GM21515 (cell line): ENCODE results near the gene FEM1A.
"Not testable (repeated sequence)": the region's sequence is repeated elsewhere in the genome, so short reads cannot be mapped to it uniquely, and the experiment has no call there.

Experiments used
- ATAC-seq: cut with Tn5 transposase; IDR thresholded peaks from one replicate; pipeline ENCODE4 v1.9.1; 2021; ENCODE audit not compliant: unreplicated experiment

The FEM1A gene

GRCh38 chr19:4773047-4773640 lies 18.4 kb upstream of the FEM1A start:
- ATAC-seq, result no peak

GRCh38 chr19:4774136-4774535 lies 17.4 kb upstream of the FEM1A start:
- ATAC-seq, result no peak

GRCh38 chr19:4775627-4776152 lies 15.8 kb upstream of the FEM1A start:
- no peak for ATAC-seq

- no peak for ATAC-seq
Measured at GRCh38 chr19:4776436-4777211, 14.9 kb upstream of the FEM1A start.

- not testable (repeated sequence) for ATAC-seq
Measured at GRCh38 chr19:4778124-4778523, 13.4 kb upstream of the FEM1A start.

GRCh38 chr19:4780860-4781259 lies 10.7 kb upstream of the FEM1A start:
- no peak for ATAC-seq

- ATAC-seq, result no peak
Measured at GRCh38 chr19:4781801-4782200, 9.7 kb upstream of the FEM1A start.

- ATAC-seq, result not testable (repeated sequence)
Measured at GRCh38 chr19:4786412-4787016, 5.0 kb upstream of the FEM1A start.

- not testable (repeated sequence) for ATAC-seq
Measured at GRCh38 chr19:4792019-4792865, 708 bp downstream of the FEM1A start.

GRCh38 chr19:4792866-4793195 lies 1.3 kb downstream of the FEM1A start:
- not testable (repeated sequence) for ATAC-seq

- ATAC-seq, result not testable (repeated sequence)
Measured at GRCh38 chr19:4793278-4793677, 1.7 kb downstream of the FEM1A start.

- ATAC-seq, result no peak
Measured at GRCh38 chr19:4794971-4795370, 3.4 kb downstream of the FEM1A start.

- ATAC-seq, result no peak
Measured at GRCh38 chr19:4795400-4795799, 3.9 kb downstream of the FEM1A start.

- ATAC-seq, result no peak
Measured at GRCh38 chr19:4800591-4801081, 9.1 kb downstream of the FEM1A start.

GRCh38 chr19:4801085-4801619 lies 9.6 kb downstream of the FEM1A start:
- ATAC-seq, result no peak

- ATAC-seq, result no peak
Measured at GRCh38 chr19:4802711-4803110, 11.2 kb downstream of the FEM1A start.

- ATAC-seq, result no peak
Measured at GRCh38 chr19:4803736-4804695, 12.5 kb downstream of the FEM1A start.

GRCh38 chr19:4805140-4805539 lies 13.6 kb downstream of the FEM1A start:
- ATAC-seq, result not testable (repeated sequence)

GRCh38 chr19:4806384-4806783 lies 14.8 kb downstream of the FEM1A start:
- no peak for ATAC-seq

GRCh38 chr19:4807188-4807587 lies 15.7 kb downstream of the FEM1A start:
- no peak for ATAC-seq
